Astrocyte (in vitro differentiated cells and primary cell): ENCODE measurements around the gene PKHD1. TPM values are rescaled to one million over a fixed set of nuclear protein-coding genes. Genes with fewer than 3 reads are reported as not detected.
"Not testable (repeated sequence)": the region's sequence is repeated elsewhere in the genome, so short reads cannot be mapped to it uniquely, and the experiment has no call there.

Experiments used
- DNase-seq: peaks from one replicate; pipeline ENCODE4 v3.0.0-alpha.2; 2010; ENCODE audit warnings: low read depth
- FAIRE-seq: peaks from 2 replicates; lab custom pipeline; 2011; peaks lifted over from hg19 to GRCh38; lab: Jason Lieb, UNC
- H2AFZ ChIP-seq: 2 replicates; pipeline ENCODE4 v1.6.0; 2012; ENCODE audit warnings: low read depth, low read length, inconsistent platforms
- H3K27ac ChIP-seq: 2 replicates; pipeline ENCODE4 v1.5.1; 2011; ENCODE audit warnings: low read depth, low read length, inconsistent platforms
- H3K27me3 ChIP-seq: 2 replicates; pipeline ENCODE4 v1.6.0; 2011; ENCODE audit warnings: low read length, inconsistent platforms; ENCODE audit not compliant: insufficient read depth
- H3K36me3 ChIP-seq: 2 replicates; pipeline ENCODE4 v1.5.1; 2011; ENCODE audit warnings: low read length, inconsistent platforms; ENCODE audit not compliant: insufficient read depth
- H3K4me1 ChIP-seq: 2 replicates; pipeline ENCODE4 v1.5.1; 2011; ENCODE audit warnings: low read length, inconsistent platforms; ENCODE audit not compliant: insufficient read depth
- H3K4me2 ChIP-seq: 2 replicates; pipeline ENCODE4 v1.6.0; 2012; ENCODE audit warnings: low read length, inconsistent platforms
- H3K4me3 ChIP-seq: 2 replicates; pipeline ENCODE4 v1.5.1; 2011; ENCODE audit warnings: low read depth, mild to moderate bottlenecking, low read length, inconsistent platforms; ENCODE audit not compliant: insufficient read depth
- H3K79me2 ChIP-seq: 2 replicates; pipeline ENCODE4 v1.6.0; 2012; ENCODE audit warnings: mild to moderate bottlenecking, low read length, inconsistent platforms; ENCODE audit not compliant: insufficient read depth
- H3K9ac ChIP-seq: 2 replicates; pipeline ENCODE4 v1.6.0; 2012; ENCODE audit warnings: mild to moderate bottlenecking, low read length, inconsistent platforms
- H3K9me3 ChIP-seq: 2 replicates; pipeline ENCODE4 v1.5.1; 2012; ENCODE audit warnings: low read depth, mild to moderate bottlenecking, low read length, inconsistent platforms; ENCODE audit not compliant: insufficient read depth
- H4K20me1 ChIP-seq: 2 replicates; pipeline ENCODE4 v1.6.0; 2012; ENCODE audit warnings: low read length, inconsistent platforms; ENCODE audit not compliant: insufficient read depth
- H3K27ac Mint-ChIP-seq: one replicate; pipeline ENCODE4 v1.8.0; 2021; ENCODE audit warnings: mild to moderate bottlenecking, mixed read lengths; ENCODE audit not compliant: unreplicated experiment
- H3K27me3 Mint-ChIP-seq: one replicate; pipeline ENCODE4 v1.8.0; 2021; ENCODE audit warnings: low read depth, mixed read lengths; ENCODE audit not compliant: unreplicated experiment
- H3K36me3 Mint-ChIP-seq: one replicate; pipeline ENCODE4 v1.8.0; 2021; ENCODE audit warnings: low read depth, mixed read lengths; ENCODE audit not compliant: unreplicated experiment
- H3K4me1 Mint-ChIP-seq: one replicate; pipeline ENCODE4 v1.8.0; 2021; ENCODE audit warnings: low read depth, mixed read lengths; ENCODE audit not compliant: unreplicated experiment
- H3K4me3 Mint-ChIP-seq: one replicate; pipeline ENCODE4 v1.8.0; 2021; ENCODE audit warnings: mild to moderate bottlenecking, moderate library complexity, mixed read lengths; ENCODE audit not compliant: unreplicated experiment
- H3K9me3 Mint-ChIP-seq: one replicate; pipeline ENCODE4 v1.8.0; 2021; ENCODE audit warnings: mild to moderate bottlenecking, mixed read lengths; ENCODE audit not compliant: unreplicated experiment
- CTCF ChIP-seq: IDR thresholded peaks from 2 replicates; pipeline ENCODE4 v1.5.1; 2011; ENCODE audit warnings: low read depth, mild to moderate bottlenecking, inconsistent platforms, low read length, moderate library complexity; ENCODE audit not compliant: insufficient read depth
- EZH2 ChIP-seq: IDR thresholded peaks from 2 replicates; pipeline ENCODE4 v1.6.1; 2012; ENCODE audit warnings: mild to moderate bottlenecking, low read length, inconsistent platforms; ENCODE audit not compliant: insufficient read depth
- total RNA-seq: library from RNA; stranded (reverse); gene quantifications from 2 replicates; pipeline ENCODE4 v1.2.1, GENCODE V29; 2021

The PKHD1 gene
- total RNA-seq, 1 donor from 2014 or later, result 0.16 TPM

- Mint-ChIP-seq H3K4me1 (no peaks in the 10 kb centered on the region), H3K9me3 (no peaks in the 10 kb centered on the region), H3K4me3 (no peak overlapping the region), H3K27ac (no peak overlapping the region), H3K27me3 (peaks cover 4% of the 10 kb centered on the region), H3K36me3 (no peaks in the 10 kb centered on the region)
- no peak overlapping the region for H3K27ac ChIP-seq
- FAIRE-seq (no peak), DNase-seq (no peak)
- H3K9ac ChIP-seq, result no peak overlapping the region
- H3K4me1 ChIP-seq, result no peaks in the 10 kb centered on the region
- H3K36me3 ChIP-seq, result no peaks in the 10 kb centered on the region
- no peaks in the 10 kb centered on the region for H3K27me3 ChIP-seq
- TF ChIP-seq CTCF (no peak), EZH2 (no peak)
- no peaks in the 10 kb centered on the region for H3K9me3 ChIP-seq
- H3K4me3 ChIP-seq, result no peak overlapping the region
- no peak overlapping the region for H2AFZ ChIP-seq
- H3K79me2 ChIP-seq, result no peaks in the 10 kb centered on the region
- no peak overlapping the region for H3K4me2 ChIP-seq
- no peaks in the 10 kb centered on the region for H4K20me1 ChIP-seq
Measured at GRCh38 chr6:51983564-51983963, 103.8 kb downstream of the PKHD1 start.

- not testable (repeated sequence) for DNase-seq, FAIRE-seq, H3K36me3 Mint-ChIP-seq, H3K27ac Mint-ChIP-seq, H3K9ac ChIP-seq, H3K9me3 Mint-ChIP-seq, H3K27ac ChIP-seq, H3K79me2 ChIP-seq, H3K4me1 ChIP-seq, H3K9me3 ChIP-seq, H3K4me1 Mint-ChIP-seq, H3K27me3 ChIP-seq, H3K4me3 Mint-ChIP-seq, H3K4me2 ChIP-seq, H3K4me3 ChIP-seq, H2AFZ ChIP-seq, H3K36me3 ChIP-seq, H4K20me1 ChIP-seq, H3K27me3 Mint-ChIP-seq
Measured at GRCh38 chr6:51982695-51983094, 104.7 kb downstream of the PKHD1 start.

GRCh38 chr6:51976374-51976773, 111.0 kb downstream of the PKHD1 start:
- TF ChIP-seq CTCF, result no peak
- no peak for TF ChIP-seq EZH2
- DNase-seq (no peak), FAIRE-seq (no peak)
- Histone ChIP-seq H3K9me3 (no peaks in the 10 kb centered on the region), H2AFZ (no peak overlapping the region), H3K4me1 (no peaks in the 10 kb centered on the region), H3K4me2 (no peak overlapping the region), H4K20me1 (no peaks in the 10 kb centered on the region), H3K79me2 (no peaks in the 10 kb centered on the region), H3K27me3 (no peaks in the 10 kb centered on the region), H3K27ac (no peak overlapping the region), H3K4me3 (no peak overlapping the region), H3K9ac (no peak overlapping the region), H3K36me3 (no peaks in the 10 kb centered on the region)
- Mint-ChIP-seq H3K36me3 (no peaks in the 10 kb centered on the region), H3K4me3 (no peak overlapping the region), H3K27ac (no peak overlapping the region), H3K4me1 (no peaks in the 10 kb centered on the region), H3K9me3 (no peaks in the 10 kb centered on the region), H3K27me3 (no peaks in the 10 kb centered on the region)
